Body of pancreas (tissue), 4 donors: Measurements from ENCODE around the gene CNOT10.

Source experiments
- POLR2A ChIP-seq, 3 donors: fragments of 450-650 bp; IDR thresholded peaks; one replicate each; pipeline ENCODE4 v1.6.1; 2016; ENCODE audit warnings: antibody characterized with exemption in 3 of 3, mild to moderate bottlenecking in 2 of 3
- TF ChIP-seq, protein P1 (sequence below), 7 experiments: fragments of 450-650 bp in 4 of 7; fragments of 200-600 bp in 3 of 7; sonication (generic) in 3 of 7; IDR thresholded peaks; one replicate each; pipeline ENCODE4 v1.5.1; 2016 to 2019; ENCODE audit warnings: antibody characterized with exemption in 7 of 7

DNA sequence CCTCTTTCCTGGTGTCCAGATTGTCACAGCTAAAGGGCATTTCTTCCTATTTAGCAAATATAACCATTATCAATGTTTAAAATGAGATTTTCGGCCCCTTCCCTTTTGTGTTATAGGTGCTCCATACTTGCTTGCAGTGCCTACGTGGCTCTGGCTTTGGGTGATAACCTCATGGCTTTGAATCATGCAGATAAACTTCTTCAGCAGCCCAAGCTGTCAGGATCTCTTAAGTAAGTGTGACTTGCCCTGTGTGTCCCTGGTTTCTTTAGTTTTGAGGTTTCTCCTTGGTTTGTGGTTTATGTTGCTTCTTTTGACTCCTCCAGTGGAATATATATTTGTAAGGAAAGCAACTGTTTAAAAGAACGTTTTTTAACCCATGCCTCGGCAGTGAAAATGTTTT lies 74.4 kb downstream of the CNOT10 start:
- no peak for TF ChIP-seq POLR2A (IDR thresholded peaks at IDR 0.05)
- TF ChIP-seq, protein P1, sequence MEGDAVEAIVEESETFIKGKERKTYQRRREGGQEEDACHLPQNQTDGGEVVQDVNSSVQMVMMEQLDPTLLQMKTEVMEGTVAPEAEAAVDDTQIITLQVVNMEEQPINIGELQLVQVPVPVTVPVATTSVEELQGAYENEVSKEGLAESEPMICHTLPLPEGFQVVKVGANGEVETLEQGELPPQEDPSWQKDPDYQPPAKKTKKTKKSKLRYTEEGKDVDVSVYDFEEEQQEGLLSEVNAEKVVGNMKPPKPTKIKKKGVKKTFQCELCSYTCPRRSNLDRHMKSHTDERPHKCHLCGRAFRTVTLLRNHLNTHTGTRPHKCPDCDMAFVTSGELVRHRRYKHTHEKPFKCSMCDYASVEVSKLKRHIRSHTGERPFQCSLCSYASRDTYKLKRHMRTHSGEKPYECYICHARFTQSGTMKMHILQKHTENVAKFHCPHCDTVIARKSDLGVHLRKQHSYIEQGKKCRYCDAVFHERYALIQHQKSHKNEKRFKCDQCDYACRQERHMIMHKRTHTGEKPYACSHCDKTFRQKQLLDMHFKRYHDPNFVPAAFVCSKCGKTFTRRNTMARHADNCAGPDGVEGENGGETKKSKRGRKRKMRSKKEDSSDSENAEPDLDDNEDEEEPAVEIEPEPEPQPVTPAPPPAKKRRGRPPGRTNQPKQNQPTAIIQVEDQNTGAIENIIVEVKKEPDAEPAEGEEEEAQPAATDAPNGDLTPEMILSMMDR (IDR thresholded peaks at IDR 0.05), result no peak
